PC-9 (cell line): ENCODE results near the gene RPL19.

Experiments used
- CTCF ChIP-seq: fragments of 200-600 bp; sonication (generic); conservative IDR thresholded peaks from 2 replicates; pipeline ENCODE4 v1.6.1; 2017; ENCODE audit warnings: mixed run types, antibody characterized with exemption, mild to moderate bottlenecking, moderate library complexity
- EZH2 ChIP-seq: fragments of 200-600 bp; sonication (generic); IDR thresholded peaks from 2 replicates; pipeline ENCODE4 v1.8.0; 2017; ENCODE audit warnings: antibody characterized with exemption, low read depth

- TF ChIP-seq CTCF = no peak
- no peak for TF ChIP-seq EZH2
Measured at GRCh38 chr17:39251997-39252396, 51.9 kb downstream of the RPL19 start.
